Measurements from ENCODE around the gene RNF214. TPM values are rescaled to one million over a fixed set of nuclear protein-coding genes. Genes with fewer than 3 reads are reported as not detected.
"Not testable (repeated sequence)": the region's sequence is repeated elsewhere in the genome, so short reads cannot be mapped to it uniquely, and the experiment has no call there.

Gene RNF214
- total RNA-seq, 1 experiment from 2014 or later, result 11.5 TPM

GRCh38 chr11:117313828-117314768, 81.6 kb downstream of the RNF214 start:
- DNase-seq (ENCODE audit: low spot score), result no peak

GRCh38 chr11:117314840-117315239, 82.4 kb downstream of the RNF214 start:
- DNase-seq (ENCODE audit: low spot score), result no peak

- DNase-seq (ENCODE audit: low spot score), result peak; percentile 16
Observed at GRCh38 chr11:117315285-117316196, 83.1 kb downstream of the RNF214 start.

GRCh38 chr11:117316197-117316961, 83.9 kb downstream of the RNF214 start, which contains the start of gene BACE1:
Gene BACE1, minus strand, starts transcription at chr11:117316256. Its CDS starts 461 bp downstream, at chr11:117315795.
- DNase-seq (ENCODE audit: low spot score), result peak; percentile 74

- no peak for DNase-seq (ENCODE audit: low spot score)
Observed at GRCh38 chr11:117318738-117319137, 86.3 kb downstream of the RNF214 start.

- no peak for DNase-seq (ENCODE audit: low spot score)
Observed at GRCh38 chr11:117319214-117319840, 86.9 kb downstream of the RNF214 start.

GRCh38 chr11:117327255-117327566, 94.7 kb downstream of the RNF214 start:
- not testable (repeated sequence) for DNase-seq (ENCODE audit: low spot score)

- DNase-seq (ENCODE audit: low spot score), result peak; percentile 97
Observed at GRCh38 chr11:117327567-117328374, 95.3 kb downstream of the RNF214 start, which contains the start of gene CEP164. Gene CEP164, plus strand, starts transcription at chr11:117327854. Its CDS starts 10,733 bp downstream, at chr11:117338587.

GRCh38 chr11:117328375-117329010, 96.0 kb downstream of the RNF214 start:
- DNase-seq (ENCODE audit: low spot score), result peak; percentile 64

- DNase-seq (ENCODE audit: low spot score), result no peak
Observed at GRCh38 chr11:117332843-117333242, 100.4 kb downstream of the RNF214 start.

GRCh38 chr11:117333917-117334316, 101.4 kb downstream of the RNF214 start:
- no peak for DNase-seq (ENCODE audit: low spot score)

- DNase-seq (ENCODE audit: low spot score), result no peak
Observed at GRCh38 chr11:117334896-117335295, 102.4 kb downstream of the RNF214 start.

GRCh38 chr11:117335399-117335798, 102.9 kb downstream of the RNF214 start:
- no peak for DNase-seq (ENCODE audit: low spot score)

Small RNA genes lying within 50 kb of the gene (small RNA-seq; reads per million reads assigned to genes)
- not detected for gene RF00564

Other genes starting within 250 kb of the RNF214 start
- 8.6 and 10.0 TPM in 2 replicates for gene SIK3, start 134.2 kb upstream of the RNF214 start, total RNA-seq (2014; rRNA removed; shearing (Covaris generic))
- 82.6 and 88.4 TPM in 2 replicates for gene PAFAH1B2, start 88.4 kb upstream of the RNF214 start, total RNA-seq (2014; rRNA removed; shearing (Covaris generic))
- 29.5 and 44.1 TPM in 2 replicates for gene SIDT2, start 53.9 kb upstream of the RNF214 start, total RNA-seq (2014; rRNA removed; shearing (Covaris generic))
- gene TAGLN, start 33.3 kb upstream of the RNF214 start, total RNA-seq (2014; rRNA removed; shearing (Covaris generic)), result 11.3 and 14.7 TPM in 2 replicates
- 81.7 and 85.4 TPM in 2 replicates for gene PCSK7, start 598 bp upstream of the RNF214 start, total RNA-seq (2014; rRNA removed; shearing (Covaris generic))
- gene BACE1-AS, start 58.7 kb downstream of the RNF214 start, total RNA-seq (2014; rRNA removed; shearing (Covaris generic)), result 2.8 and 5.1 TPM in 2 replicates
- 6.6 and 10.5 TPM in 2 replicates for gene BACE1, start 83.6 kb downstream of the RNF214 start, total RNA-seq (2014; rRNA removed; shearing (Covaris generic))
- 21.4 and 28.4 TPM in 2 replicates for gene CEP164, start 95.2 kb downstream of the RNF214 start, total RNA-seq (2014; rRNA removed; shearing (Covaris generic))

Data from HT-29 (cell line).